Osteocyte (in vitro differentiated cells): Measurements from ENCODE around the gene TTC39B. TPM values are rescaled to one million over a fixed set of nuclear protein-coding genes. Genes with fewer than 3 reads are reported as not detected.

ENCODE experiments used
- DNase-seq: peaks from one replicate; pipeline ENCODE4 v3.0.0; 2021; ENCODE audit warnings: mixed read lengths; ENCODE audit not compliant: unreplicated experiment; ENCODE audit errors: extremely low spot score
- H3K27ac Mint-ChIP-seq: one replicate; pipeline ENCODE4 v1.8.0; 2021; ENCODE audit warnings: mild to moderate bottlenecking, mixed read lengths; ENCODE audit not compliant: unreplicated experiment
- H3K27me3 Mint-ChIP-seq: one replicate; pipeline ENCODE4 v1.8.0; 2021; ENCODE audit warnings: mixed read lengths; ENCODE audit not compliant: unreplicated experiment
- H3K36me3 Mint-ChIP-seq: one replicate; pipeline ENCODE4 v1.8.0; 2021; ENCODE audit warnings: mixed read lengths; ENCODE audit not compliant: unreplicated experiment
- H3K4me1 Mint-ChIP-seq: one replicate; pipeline ENCODE4 v1.8.0; 2021; ENCODE audit warnings: mixed read lengths; ENCODE audit not compliant: unreplicated experiment
- H3K4me3 Mint-ChIP-seq: one replicate; pipeline ENCODE4 v1.8.0; 2021; ENCODE audit warnings: mild to moderate bottlenecking, moderate library complexity, mixed read lengths; ENCODE audit not compliant: unreplicated experiment
- H3K9me3 Mint-ChIP-seq: one replicate; pipeline ENCODE4 v1.8.0; 2021; ENCODE audit warnings: mixed read lengths; ENCODE audit not compliant: unreplicated experiment
- CTCF ChIP-seq: fragments of 200-600 bp; sonication (generic); IDR thresholded peaks from 2 replicates; pipeline ENCODE4 v1.5.0; 2021; ENCODE audit warnings: antibody characterized with exemption, mild to moderate bottlenecking, moderate library complexity
- total RNA-seq: library from RNA; stranded (reverse); gene quantifications from 2 replicates; pipeline ENCODE4 v1.2.1, GENCODE V29; 2021

The TTC39B gene
- total RNA-seq, 1 donor from 2014 or later: 25.5 TPM

DNA sequence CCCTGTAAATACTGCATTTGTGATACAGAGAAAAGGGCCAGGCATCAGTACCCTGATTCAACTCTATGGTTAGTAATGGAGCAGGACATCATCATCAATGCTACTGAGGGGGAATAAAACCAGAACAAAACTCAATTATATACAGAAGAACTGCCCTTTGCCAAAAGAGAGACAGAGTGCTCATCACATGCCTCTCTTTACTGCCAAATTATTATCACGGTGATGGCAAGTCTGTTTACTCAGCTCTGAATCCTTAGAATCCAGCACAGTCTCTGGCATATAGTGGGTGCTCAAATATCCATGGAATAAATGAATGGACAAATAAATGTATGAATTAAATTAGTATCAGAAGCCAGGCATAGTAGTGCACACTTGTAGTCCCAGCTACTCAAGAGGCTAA is 130.2 kb downstream of the TTC39B start:
- Mint-ChIP-seq H3K4me1 (no peaks in the 10 kb centered on the region), H3K4me3 (no peak overlapping the region), H3K27me3 (no peaks in the 10 kb centered on the region), H3K36me3 (peaks cover 63% of the 10 kb centered on the region), H3K9me3 (no peaks in the 10 kb centered on the region), H3K27ac (no peak overlapping the region)
- no peak for TF ChIP-seq CTCF
- no peak for DNase-seq

DNA sequence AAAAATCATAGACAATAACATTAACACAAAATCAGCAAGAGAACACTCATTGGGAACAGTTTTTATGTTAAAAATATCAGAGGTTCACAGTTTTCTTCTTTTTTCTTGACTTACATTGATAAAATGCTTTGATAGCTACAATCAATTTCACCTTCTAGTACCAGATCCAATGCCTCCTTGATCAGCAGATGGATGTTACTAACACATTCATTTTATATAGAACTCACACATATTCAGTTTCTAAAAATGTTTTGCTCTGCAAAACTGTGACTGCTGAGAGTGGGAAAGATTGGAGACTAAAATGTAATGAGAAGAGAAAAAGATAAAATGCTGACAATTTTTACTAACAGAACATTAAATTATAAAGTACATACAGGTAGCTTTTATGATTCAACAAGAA is 143.1 kb downstream of the TTC39B start:
- Mint-ChIP-seq H3K9me3 (no peaks in the 10 kb centered on the region), H3K36me3 (peaks cover 20% of the 10 kb centered on the region), H3K27me3 (no peaks in the 10 kb centered on the region), H3K4me3 (no peak overlapping the region), H3K27ac (no peak overlapping the region), H3K4me1 (peaks cover 8% of the 10 kb centered on the region)
- DNase-seq: no peak
- no peak for TF ChIP-seq CTCF

DNA sequence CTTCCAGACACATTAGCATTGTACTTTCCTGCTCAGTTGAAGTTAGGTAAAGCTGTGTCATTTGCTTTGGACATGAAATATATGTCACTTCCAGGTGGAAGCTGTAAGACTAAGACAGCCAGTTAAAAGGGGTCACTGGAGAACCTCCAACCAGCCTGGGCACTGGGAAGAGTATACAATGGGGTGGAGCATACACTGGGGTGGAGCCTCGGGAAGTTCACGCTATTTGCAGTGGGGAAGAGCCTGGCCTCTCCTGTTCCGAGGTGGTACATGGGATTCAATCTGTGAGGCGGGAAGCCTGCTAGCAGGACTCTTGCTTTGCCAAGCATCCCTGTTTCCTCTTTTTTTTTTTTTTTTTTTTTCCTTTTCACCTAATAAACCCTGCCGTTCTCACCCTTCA is 145.3 kb downstream of the TTC39B start:
- H3K4me3 Mint-ChIP-seq: no peak overlapping the region
- TF ChIP-seq CTCF: no peak
- H3K9me3 Mint-ChIP-seq: no peaks in the 10 kb centered on the region
- H3K27me3 Mint-ChIP-seq: no peaks in the 10 kb centered on the region
- peaks cover 25% of the 10 kb centered on the region for H3K4me1 Mint-ChIP-seq
- no peak for DNase-seq
- H3K36me3 Mint-ChIP-seq: peaks cover 17% of the 10 kb centered on the region
- no peak overlapping the region for H3K27ac Mint-ChIP-seq

DNA sequence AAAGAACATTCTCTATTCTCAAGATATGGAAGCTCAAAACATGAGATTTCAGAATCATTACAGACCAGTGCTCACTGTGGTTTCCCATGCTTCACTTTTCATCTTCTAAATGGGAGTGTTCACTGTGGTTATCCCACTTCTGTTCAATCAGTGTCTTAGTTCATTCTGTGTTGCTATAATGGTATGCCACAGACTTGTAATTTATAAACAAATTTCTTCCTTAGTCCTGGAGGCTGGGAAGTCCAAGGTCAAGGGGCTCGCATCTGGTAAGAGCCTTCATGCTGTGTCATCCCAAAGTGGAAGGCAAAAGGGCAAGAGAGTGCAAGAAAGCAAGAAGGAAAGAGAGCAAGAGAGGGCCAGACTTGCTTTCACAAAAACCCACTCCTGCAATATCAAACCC is 146.3 kb downstream of the TTC39B start:
- Mint-ChIP-seq H3K27ac (no peak overlapping the region), H3K4me3 (no peak overlapping the region), H3K36me3 (peaks cover 12% of the 10 kb centered on the region), H3K4me1 (peaks cover 36% of the 10 kb centered on the region), H3K27me3 (no peaks in the 10 kb centered on the region), H3K9me3 (no peaks in the 10 kb centered on the region)
- no peak for DNase-seq
- TF ChIP-seq CTCF: no peak

GRCh38 chr9:15158064-15158463 is 149.0 kb downstream of the TTC39B start:
- Mint-ChIP-seq H3K27me3 (no peaks in the 10 kb centered on the region), H3K4me1 (peaks cover 48% of the 10 kb centered on the region), H3K36me3 (peaks cover 7% of the 10 kb centered on the region), H3K4me3 (no peak overlapping the region), H3K27ac (peak overlapping the region; percentile 41), H3K9me3 (no peaks in the 10 kb centered on the region)
- TF ChIP-seq CTCF: no peak
- no peak for DNase-seq
